NCI-H446 (cell line): Measurements from ENCODE around the gene ZNF664.
A peak's percentile ranks its signal among the peaks of the same experiment; 100 is the strongest.

ENCODE experiments used
- DNase-seq, 2 experiments: peaks; one replicate each; lab custom pipeline; 2025; lab: John Stamatoyannopoulos, UW

The ZNF664 gene

GRCh38 chr12:124034297-124034696 is 61.3 kb downstream of the ZNF664 start:
- no peak for DNase-seq

- DNase-seq, result no peak
Measured at GRCh38 chr12:124035163-124035562, 62.1 kb downstream of the ZNF664 start.

GRCh38 chr12:124036171-124036598 is 63.2 kb downstream of the ZNF664 start:
- no peak for DNase-seq

- peak in 1 of 2 experiments; percentile 64 for DNase-seq
Measured at GRCh38 chr12:124036657-124037109, 63.7 kb downstream of the ZNF664 start.

GRCh38 chr12:124037331-124037730 is 64.3 kb downstream of the ZNF664 start:
- DNase-seq, result no peak

- no peak for DNase-seq
Measured at GRCh38 chr12:124039276-124039675, 66.3 kb downstream of the ZNF664 start.

GRCh38 chr12:124040291-124040690 is 67.3 kb downstream of the ZNF664 start:
- DNase-seq, result no peak

GRCh38 chr12:124040737-124041136 is 67.7 kb downstream of the ZNF664 start:
- no peak for DNase-seq

- no peak for DNase-seq
Measured at GRCh38 chr12:124041907-124042306, 68.9 kb downstream of the ZNF664 start.

- DNase-seq, result no peak
Measured at GRCh38 chr12:124044021-124044420, 71.0 kb downstream of the ZNF664 start.

- DNase-seq, result no peak
Measured at GRCh38 chr12:124044809-124045321, 71.8 kb downstream of the ZNF664 start.

GRCh38 chr12:124045671-124046455 is 72.8 kb downstream of the ZNF664 start:
- DNase-seq, result no peak

- no peak for DNase-seq
Measured at GRCh38 chr12:124046456-124046740, 73.4 kb downstream of the ZNF664 start.

GRCh38 chr12:124047045-124047566 is 74.1 kb downstream of the ZNF664 start:
- no peak for DNase-seq

GRCh38 chr12:124049451-124050094 is 76.6 kb downstream of the ZNF664 start:
- no peak for DNase-seq

- DNase-seq, result peak in 1 of 2 experiments; percentile 5
Measured at GRCh38 chr12:124053851-124054250, 80.8 kb downstream of the ZNF664 start.

GRCh38 chr12:124055066-124055465 is 82.1 kb downstream of the ZNF664 start:
- no peak for DNase-seq

- peak in 1 of 2 experiments; percentile 38 for DNase-seq
Measured at GRCh38 chr12:124057691-124058090, 84.7 kb downstream of the ZNF664 start.

GRCh38 chr12:124059752-124060151 is 86.7 kb downstream of the ZNF664 start:
- DNase-seq, result no peak
